GM19035 (cell line): ENCODE measurements around the gene MXD1.
"Not testable (repeated sequence)": the region's sequence is repeated elsewhere in the genome, so short reads cannot be mapped to it uniquely, and the experiment has no call there.

Source experiments
- ATAC-seq: cut with Tn5 transposase; IDR thresholded peaks from one replicate; pipeline ENCODE4 v1.9.1; 2021; ENCODE audit not compliant: unreplicated experiment

MXD1 gene, protein sequence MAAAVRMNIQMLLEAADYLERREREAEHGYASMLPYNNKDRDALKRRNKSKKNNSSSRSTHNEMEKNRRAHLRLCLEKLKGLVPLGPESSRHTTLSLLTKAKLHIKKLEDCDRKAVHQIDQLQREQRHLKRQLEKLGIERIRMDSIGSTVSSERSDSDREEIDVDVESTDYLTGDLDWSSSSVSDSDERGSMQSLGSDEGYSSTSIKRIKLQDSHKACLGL

DNA sequence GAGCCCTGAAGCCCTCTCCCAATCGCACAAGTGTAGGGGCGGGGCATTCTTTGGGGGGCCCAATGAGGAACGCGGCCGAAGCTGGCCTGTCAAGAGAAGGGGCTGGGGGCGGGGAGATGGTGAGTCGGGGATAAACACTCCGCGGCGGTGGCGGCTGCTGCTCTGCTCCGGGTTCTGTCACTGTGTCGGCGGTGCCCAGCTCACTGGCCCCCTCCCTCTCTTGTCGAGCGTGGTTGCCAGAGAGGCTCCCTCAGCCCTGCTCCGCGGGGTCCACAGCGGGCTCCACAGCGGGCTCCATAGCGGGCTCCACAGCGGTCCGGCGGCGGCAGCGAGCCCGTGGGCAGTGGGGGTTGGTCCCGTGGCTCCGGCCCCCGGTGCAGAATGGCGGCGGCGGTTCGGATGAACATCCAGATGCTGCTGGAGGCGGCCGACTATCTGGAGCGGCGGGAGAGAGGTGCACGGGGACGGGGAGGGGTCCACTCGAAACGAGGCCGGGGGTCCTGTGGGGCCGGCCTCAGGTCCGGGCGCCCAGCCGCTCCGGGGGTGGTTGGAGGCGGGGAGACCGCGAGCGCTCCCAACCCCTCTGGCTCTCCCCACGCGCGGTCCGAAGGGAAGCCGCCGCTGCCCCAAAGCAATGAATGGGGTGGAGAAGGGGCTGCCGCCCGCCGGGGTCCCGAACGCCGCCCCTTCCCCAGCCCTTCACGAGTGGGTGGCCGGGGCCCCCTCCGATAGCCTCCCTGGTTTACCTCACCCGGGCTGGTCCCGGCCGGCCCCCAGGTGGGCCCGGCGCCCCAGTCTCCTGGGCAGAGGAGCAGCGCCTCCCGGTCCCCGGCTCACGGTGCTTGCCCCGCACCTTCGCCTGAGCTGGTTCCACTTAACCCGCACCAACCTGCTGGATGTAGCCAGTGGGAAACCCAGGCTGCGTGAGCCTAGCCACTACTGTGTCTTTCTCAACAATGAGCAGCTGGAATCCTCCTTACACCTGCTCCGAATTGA is at the start of gene MXD1:
Gene MXD1, plus strand, starts transcription at position 160 of the 996 bp plus-strand sequence. Its CDS starts 222 bp downstream, at position 382.
- ATAC-seq: peak; percentile 1

DNA sequence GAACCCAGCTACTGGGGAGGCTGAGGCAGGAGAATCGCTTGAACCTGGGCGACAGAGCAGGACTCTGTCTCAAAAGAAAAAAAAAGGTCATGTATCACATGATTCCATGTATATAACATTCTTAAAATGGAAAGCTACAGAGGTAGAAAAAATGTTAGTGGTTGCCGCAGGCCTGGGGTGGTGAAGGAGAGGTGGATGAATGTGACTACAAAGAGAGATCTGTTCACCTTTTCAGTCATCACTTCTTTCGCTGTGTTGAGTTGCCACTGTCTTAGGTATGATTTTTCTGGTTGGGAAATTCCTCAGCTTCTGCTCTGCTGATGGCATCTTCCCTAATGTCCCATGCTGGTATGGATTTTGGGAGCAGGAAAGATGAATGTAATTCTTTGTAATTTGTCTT is 26.5 kb upstream of the MXD1 start:
- no peak for ATAC-seq

DNA sequence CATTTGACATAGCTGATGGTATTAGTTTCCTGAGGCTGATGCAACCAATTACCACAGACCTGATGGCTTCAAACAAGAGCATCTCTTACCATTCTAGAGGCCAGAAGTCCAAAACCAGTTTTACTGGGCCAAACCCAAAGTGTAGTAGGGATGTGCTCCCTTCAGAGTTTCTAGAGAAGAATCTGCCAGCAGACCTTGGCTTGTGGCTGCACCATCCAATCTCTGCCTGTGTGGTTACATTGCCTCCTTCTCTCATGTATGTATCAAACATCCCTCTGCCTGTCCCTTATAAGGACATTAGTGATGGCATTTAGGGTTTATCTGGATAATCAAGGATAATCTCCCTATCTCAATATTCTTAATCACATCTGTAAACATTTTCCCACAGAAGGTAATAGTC is 25.6 kb upstream of the MXD1 start:
- ATAC-seq: no peak

DNA sequence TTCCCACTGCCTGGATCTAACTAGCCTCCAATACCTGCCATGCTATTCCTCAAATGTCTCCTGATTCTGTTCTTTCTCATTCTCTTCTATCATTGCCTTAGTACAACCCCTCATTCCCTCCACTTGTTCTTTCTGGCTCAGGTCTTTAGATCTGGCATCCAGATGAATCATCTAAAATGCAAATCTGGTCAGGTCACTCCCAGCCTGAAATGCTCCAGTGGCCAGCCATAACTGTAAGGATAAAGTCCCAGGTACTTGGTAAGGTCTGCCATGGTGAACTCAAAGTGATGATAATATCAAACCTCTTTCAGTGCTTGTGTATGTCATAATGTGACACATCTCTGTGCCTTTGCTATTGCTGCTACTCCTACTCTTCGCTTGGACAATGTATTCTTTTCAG is 24.0 kb upstream of the MXD1 start:
- no peak for ATAC-seq

DNA sequence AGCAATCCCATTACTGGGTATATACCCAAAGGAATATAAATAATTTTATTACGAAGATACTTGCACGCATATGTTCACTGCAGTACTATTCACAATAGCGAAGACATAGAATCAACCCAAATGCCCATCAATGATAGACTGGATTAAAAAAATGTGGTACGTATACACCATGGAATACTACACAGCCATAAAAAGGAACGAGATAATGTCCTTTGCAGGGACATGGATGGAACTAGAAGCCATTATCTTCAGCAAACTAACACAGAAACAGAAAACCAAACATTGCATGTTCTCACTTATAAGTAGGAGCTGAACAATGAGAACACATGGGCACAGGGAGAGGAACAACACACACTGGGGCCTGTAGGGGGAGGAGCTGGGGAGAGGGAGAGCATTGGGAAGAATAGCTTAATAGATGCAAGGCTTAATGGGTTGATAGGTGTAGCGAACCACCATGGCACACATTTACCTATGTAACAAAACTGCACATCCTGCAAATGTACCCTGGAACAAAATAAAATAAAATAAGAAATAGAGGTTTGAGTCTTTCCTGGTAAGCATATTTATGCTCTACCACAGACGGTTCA is 22.0 kb upstream of the MXD1 start:
- ATAC-seq: not testable (repeated sequence)

DNA sequence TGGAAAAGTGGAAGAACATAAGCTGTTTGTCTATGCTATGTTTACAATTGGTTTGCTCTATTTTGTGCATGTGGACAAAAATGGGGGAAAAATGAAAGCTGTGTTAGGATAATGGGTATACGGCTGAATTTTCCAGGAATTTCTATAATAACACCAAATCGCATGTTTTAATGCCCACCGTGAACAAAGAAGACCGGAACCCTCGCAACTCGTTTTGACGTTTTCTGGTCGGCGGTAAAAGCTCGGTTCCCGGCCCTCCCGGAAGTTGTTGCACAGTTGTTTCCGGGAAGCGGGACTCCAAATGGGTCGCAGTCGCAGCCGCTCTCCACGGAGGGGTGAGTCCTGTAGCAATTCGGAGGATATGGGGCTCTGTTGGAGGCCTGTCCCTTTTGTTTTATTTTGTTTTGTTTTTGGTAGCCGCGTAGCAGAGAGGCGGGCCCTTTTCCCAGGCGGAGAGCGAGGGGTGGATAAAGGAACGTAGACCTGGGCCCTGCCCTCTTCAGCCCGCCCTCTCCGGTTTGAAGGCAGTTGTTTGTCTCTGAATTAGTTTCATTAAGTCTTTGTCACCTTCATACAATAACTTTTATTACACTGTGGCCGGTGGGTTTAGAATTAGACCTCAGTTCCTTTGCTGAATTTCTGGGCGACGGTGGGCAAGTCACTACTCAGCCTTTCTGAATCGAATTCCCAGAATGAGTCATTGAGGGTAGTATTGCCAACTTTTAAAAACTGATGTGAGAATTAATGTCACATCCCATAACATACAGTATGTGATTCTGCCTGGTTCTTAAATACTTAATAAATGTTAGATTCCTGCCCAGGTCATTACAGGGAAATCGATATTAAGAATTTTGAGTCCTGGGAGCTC is 21.0 kb upstream of the MXD1 start, which contains the start of gene SNRNP27:
Gene SNRNP27, plus strand, starts transcription at position 273 of the 868 bp plus-strand sequence. Its CDS starts 29 bp downstream, at position 302.
- peak; percentile 81 for ATAC-seq

DNA sequence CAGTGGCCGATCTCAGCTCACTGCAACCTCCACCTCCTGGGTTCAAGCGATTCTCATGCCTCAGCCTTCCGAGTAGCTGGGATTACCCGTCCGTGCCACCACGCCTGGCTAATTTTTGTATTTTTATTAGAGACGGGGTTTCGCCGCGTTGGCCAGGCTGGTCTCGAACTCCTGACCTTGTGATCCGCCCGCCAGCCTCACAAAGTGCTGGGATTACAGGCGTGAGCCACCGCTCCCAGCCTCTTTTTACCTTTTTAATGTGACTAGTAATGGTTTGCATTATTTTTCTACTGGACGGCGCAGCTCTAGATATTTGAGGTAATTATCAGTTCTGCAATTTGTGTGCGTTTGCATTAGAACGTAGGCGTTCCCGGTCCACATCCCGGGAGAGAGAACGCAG is 20.2 kb upstream of the MXD1 start:
- not testable (repeated sequence) for ATAC-seq

DNA sequence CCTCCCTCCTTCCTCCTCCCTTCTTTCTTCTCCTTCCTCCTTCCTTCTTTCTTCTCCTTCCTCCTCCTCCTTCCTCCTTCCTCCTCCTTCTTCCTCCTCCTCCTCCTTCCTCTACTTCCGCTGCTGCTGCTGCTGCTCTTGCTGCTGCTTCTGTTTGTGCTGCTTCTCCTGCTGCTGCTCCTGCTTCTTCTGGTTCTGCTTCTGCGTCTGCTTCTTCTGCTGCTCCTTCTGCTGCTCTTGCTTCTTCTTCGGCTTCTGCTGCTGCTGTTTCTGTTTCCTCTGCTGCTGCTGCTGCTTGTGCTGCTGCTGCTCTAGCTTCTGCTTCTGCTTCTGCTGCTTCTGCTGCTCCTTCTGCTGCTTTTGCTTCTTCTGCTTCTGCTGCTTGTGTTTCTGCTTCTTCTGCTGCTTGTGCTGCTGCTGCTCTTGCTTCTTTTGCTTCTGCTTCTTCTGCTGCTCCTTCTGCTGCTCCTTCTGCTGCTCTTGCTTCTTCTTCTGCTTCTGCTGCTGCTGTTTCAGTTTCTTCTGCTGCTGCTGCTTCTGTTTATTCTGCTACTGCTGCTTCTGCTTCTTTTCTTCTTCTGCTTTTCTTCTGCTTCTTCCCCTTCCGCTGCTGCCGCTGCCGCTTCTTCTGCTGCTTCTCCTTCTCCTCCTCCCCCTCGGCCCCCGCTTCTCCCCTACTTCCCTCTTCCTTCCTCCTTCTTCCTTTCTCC is 12.5 kb upstream of the MXD1 start:
- ATAC-seq: no peak

DNA sequence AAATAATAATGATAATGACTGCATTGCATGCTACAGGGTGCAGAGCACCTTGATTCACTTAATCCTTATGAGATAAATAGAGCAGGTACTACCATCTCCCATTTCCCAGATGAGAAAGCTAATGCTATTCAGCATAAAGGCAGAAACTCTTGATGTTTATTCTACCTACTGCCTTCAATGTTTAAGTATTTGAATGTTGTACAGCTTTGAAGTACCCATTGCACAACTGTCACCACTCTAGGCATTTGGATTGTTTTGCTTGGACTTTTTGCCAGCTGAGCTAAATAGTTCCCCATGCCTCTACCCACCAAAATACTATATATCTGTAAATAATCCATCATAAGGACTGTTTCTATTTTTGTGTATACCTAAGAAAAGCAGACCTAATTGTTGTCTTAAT is 7.7 kb upstream of the MXD1 start:
- no peak for ATAC-seq

DNA sequence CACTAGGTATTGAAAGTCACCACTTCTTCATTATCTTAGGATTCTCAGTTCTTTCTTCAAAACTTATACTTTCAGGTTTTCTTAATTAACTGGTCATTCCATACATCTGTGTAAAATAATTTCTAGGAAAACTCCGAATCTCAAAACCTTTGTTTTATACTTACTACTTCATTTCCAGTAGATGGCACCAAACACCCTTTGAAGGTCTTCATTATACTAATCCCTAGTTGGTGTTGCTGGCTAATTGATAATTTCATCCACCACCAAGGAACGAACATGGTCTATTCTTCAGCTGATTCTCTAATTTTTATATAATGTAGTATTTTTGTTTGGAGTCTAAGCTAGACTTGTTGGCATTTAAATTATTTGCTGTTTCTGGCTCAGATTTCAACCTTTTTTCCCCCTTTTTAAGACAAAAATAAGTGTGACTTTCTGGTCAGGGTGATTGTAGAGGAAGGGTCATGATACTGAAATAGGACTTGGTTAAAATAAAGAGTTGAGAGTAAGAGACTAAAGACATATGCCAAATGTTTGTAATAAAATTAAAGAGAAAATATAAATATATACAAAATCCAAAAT is 2.8 kb upstream of the MXD1 start:
- ATAC-seq: no peak

DNA sequence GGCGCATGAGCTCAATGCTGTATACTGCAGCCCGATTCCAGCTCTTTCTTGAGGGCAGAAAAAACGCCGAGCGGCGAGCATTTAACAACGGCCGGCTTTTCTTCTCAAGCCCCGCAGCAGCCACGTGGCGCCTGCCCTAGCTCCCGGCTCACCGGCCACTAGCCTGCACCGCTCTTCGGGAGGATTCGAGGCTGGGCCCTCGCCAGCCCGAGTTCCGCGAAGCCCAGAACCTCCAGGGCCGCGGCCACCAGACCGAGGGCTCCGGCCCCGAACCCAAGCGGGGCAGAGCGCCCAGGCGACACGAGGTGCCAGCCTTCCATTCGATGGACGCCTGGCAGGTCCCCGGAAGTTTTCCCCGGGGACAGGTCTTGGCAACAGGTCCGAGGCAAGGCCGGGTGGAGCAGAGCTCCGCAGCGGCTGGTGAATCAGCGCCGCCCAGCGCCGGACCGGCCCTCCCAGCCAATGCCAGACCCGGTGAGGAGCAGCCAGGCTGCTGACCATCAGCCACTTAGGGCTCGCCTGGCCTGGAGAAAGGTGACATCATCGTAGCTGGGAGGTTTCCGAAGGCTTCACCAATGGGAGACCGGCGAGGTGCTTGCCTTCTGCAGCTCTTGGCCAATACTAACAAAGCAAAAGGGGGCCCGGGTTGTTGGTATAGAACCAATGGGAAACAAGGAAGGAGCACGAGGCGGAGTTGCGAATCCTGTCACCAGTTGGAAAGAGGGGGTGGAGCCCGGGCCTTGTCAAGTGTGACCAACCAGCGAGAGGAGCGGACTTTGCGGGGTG is 552 bp upstream of the MXD1 start:
- ATAC-seq: peak; percentile 88

DNA sequence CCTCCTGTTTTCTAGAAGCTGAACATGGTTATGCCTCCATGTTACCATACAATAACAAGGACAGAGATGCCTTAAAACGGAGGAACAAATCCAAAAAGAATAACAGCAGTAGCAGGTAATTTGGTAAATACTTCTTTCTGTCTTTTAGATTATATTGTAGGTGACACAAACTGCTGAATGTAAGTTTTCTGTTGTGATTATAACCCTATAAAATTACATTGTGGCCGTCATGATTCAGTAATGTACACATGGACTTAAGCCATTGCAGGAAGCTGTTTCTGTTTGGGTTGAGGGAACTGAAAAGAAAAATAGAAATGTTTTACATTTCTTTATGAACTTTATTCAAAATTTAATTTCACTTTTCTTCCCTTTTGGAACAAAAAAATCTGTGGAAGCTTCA is 1.2 kb downstream of the MXD1 start:
- ATAC-seq: no peak

DNA sequence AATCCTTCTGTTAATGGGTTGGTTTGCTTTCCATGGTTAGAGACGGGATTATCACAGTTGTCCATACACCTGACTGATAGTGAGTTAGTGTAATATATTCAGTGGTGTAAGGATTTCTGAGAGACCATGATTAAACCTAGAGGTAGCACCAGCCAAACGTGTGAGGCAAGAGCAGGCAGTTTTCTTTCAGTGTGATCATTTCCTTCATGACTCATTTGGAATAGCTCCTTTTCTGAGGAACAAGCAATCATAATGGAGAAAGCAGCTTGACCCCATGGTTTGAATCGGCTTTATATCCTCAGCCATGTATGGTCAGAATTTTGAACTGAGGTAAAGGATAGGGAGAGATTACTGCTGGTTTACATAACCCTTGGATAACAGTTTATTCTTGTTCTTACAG is 2.9 kb downstream of the MXD1 start:
- no peak for ATAC-seq

DNA sequence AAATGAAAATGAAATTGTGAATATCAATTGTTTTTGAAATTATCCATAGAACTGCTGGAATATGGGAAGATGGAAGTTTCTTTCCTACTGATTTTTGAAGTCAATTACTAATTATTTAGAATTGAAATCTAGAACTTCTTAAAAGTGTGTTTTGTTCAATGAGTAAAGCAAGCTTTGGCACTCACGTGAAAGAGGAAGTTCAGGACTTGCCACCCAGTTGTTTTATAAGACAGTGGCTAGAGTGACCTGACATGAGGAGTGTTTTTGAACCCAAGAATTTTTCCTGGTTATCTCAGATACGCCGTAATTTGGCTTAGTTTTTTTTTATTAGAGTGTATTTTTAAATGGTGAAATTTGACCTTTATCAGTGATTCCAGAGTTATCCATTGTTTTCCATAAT is 3.5 kb downstream of the MXD1 start:
- ATAC-seq: no peak

DNA sequence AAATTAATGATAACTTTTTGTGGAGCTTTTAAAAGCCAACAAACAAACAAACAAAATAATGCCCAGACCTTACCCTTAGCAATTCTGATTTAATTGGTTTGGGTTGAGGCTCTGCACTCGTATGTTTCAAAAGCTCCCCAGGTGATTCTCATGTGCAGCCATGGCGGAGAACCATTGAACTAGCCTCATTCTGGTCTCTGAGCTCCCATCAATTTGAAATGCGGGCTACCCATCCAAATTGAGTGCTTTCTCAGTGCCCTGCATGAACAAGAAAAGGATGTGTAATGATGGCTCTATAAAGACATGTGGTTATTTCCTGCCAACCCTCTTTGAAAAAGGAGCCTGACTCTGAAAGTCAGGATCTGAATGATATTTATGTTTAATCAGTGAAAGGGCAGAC is 8.2 kb downstream of the MXD1 start:
- no peak for ATAC-seq

DNA sequence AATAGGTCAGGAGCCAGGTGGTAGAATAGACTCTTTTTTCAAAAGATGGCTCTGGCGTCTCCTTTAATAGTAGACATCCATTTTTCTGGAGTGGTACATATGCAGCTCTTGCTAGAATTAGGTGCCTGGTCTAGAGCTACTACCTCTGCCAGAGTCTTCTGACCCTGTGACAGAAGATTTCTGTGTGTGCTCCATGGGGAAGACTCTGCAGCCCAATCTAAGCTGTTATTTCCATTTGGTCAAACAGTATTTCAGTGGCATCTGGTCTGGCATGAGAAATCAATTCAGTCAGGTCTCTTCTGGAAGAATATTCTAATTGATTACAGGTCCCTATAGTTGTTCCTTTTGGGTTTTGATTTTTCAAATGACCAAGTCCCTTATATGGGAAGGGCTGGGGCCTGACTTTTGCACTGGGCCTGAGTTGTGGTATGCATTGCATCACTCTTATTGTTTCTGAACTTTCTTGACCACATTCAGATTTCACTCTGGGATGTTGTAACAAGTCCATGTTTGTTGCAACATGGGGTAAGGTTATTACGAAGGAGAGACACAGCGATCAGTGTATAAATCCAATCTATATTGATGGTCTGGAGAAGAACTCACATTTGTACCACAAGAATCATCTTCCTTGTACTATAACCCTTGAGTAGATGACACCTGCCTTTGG is 12.1 kb downstream of the MXD1 start:
- no peak for ATAC-seq

DNA sequence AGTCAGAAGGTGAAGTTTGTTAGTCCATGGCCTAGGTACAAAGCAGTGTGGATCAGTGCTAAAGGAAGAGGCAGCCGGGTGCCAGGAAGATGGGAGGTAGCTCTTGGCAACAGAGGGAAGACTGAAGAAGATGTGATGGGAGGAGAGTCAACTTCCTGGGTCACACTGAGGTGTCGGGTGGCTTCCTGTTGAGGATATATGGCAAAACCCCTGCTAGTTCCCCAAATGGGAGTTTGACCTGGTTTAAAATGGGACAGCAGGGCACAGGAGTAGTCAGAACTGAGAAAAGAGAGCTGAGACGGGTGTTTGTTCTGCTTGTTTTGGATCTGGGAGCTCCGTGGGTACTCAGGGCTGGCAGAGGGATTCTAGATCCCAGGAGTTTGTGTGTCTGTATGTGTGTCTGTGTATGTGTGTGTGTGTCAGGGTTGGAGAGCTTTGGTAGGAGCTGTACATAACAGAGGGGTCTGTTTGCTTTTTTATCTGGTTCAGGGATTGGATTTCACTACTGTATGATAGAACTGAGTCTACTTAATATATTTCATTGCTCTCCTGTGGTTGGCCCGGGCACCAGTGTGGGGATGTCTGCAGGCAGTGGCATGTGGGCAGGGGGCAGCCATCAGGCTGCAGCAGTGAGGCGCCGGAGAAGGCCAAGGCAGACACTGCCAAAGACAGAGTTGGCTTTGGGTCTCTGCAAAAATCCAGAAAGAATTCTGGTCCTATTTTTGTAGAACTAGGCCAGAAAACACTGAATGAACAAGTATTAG is 17.1 kb downstream of the MXD1 start:
- ATAC-seq: no peak

DNA sequence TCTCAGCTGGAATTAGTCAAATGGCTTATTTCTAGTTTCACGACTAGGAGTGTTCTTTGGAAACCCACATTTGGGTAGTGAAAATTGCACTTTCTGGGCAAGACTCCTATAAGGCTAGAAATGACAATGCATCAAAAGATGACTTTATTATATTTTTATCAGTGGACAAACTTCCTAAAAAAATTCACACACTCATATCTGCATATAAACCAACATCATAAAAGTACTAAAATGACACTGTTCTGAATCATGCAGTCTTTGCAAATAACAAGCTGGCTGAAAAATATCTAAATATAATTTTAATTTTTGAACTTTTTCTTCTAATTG is 17.6 kb downstream of the MXD1 start:
- no peak for ATAC-seq
